ENCODE measurements around the gene PON2. TPM values are rescaled to one million over a fixed set of nuclear protein-coding genes. Genes with fewer than 3 reads are reported as not detected.

PON2 gene
- total RNA-seq, 1 experiment from 2014 or later, result 21.4 TPM

DNA sequence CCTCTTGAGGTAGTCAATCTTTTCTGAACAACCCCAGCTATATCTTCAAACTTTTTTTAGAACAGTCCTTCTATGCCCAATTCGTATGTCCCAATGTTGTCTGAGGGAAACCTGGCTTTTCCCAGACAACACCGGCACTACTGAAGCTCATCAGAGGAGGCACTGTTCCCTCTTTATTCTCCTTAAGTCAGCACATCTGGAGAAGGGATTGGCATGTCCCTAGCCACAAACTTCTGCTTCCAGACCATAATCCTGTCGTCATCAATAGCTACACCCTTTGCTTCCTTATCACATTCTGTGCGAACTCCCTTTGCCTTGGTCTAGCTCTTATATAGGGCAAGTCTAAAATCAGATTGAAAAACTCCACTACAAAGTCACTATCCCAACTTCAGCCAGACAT, 61.5 kb downstream of the PON2 start (continued):
- TF ChIP-seq, protein P1, sequence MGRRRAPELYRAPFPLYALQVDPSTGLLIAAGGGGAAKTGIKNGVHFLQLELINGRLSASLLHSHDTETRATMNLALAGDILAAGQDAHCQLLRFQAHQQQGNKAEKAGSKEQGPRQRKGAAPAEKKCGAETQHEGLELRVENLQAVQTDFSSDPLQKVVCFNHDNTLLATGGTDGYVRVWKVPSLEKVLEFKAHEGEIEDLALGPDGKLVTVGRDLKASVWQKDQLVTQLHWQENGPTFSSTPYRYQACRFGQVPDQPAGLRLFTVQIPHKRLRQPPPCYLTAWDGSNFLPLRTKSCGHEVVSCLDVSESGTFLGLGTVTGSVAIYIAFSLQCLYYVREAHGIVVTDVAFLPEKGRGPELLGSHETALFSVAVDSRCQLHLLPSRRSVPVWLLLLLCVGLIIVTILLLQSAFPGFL (CRISPR knock-in tag; IDR thresholded peaks at IDR 0.05; ENCODE audit: borderline replicate concordance), result no peak

DNA sequence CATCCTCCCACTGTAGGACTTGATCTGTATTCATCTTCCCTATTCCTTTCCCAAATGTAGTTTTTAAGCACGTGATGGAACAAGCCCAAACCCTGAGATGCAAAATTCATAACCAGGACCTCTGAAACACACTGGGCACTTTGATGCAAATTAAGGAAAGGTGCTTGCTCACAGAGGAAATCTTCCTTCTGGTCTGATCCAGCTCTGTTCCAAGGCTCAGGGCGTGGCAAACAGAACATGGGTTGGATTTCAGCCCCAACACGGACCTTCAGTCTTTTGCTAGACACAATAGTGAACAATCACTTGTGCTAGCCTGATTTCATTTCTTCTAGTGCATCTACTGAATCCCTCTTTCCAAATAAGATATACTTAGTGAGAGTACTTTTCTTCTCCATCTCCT, 66.6 kb downstream of the PON2 start:
- CTCF ChIA-PET, result no interaction called here
- ATAC-seq (no peak), DNase-seq (ENCODE audit: low spot score) (no peak)

DNA sequence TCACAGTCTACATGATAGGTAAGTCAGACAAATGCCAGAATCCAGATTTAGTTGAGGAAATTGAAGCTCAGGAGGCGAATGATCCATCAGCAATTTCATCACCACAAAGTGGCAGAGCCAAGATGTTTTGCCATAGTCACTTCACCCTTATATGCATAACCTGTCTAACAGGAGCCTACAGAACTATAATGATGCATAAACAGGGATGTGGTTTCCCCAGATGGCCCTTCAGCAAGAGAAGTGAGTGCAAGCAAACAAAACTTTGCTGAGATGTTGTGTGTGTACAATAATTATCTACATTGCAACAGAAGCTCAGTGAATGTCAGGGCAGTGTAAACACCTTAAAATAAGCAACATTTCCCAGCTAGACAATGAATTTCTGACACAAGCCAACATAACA, 67.2 kb downstream of the PON2 start:
- ChIA-PET POLR2A (no interaction called here), CTCF (no interaction called here)
- DNase-seq (ENCODE audit: low spot score) (no peak), ATAC-seq (no peak)
- Mint-ChIP-seq H3K4me3 (no peak overlapping the region), H3K27me3 (ENCODE audit: low read depth) (no peaks in the 10 kb centered on the region), H3K27ac (no peak overlapping the region), H3K4me1 (no peaks in the 10 kb centered on the region), H3K9me3 (no peaks in the 10 kb centered on the region), H3K36me3 (no peaks in the 10 kb centered on the region)
- TF ChIP-seq, protein P2, sequence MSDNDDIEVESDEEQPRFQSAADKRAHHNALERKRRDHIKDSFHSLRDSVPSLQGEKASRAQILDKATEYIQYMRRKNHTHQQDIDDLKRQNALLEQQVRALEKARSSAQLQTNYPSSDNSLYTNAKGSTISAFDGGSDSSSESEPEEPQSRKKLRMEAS (CRISPR knock-in tag; IDR thresholded peaks at IDR 0.05), result no peak
- TF ChIP-seq OVOL2 (CRISPR knock-in tag; IDR thresholded peaks at IDR 0.05; ENCODE audit: borderline replicate concordance) (no peak), GRHL2 (CRISPR knock-in tag; IDR thresholded peaks at IDR 0.05; ENCODE audit: insufficient replicate concordance, severe bottlenecking) (no peak), ZNF263 (CRISPR knock-in tag; IDR thresholded peaks at IDR 0.05; ENCODE audit: low read depth) (no peak), ZBTB21 (CRISPR knock-in tag; IDR thresholded peaks at IDR 0.05; ENCODE audit: borderline replicate concordance) (no peak), ELF4 (CRISPR knock-in tag; IDR thresholded peaks at IDR 0.05; ENCODE audit: low read depth) (no peak), NR2C2 (CRISPR knock-in tag; IDR thresholded peaks at IDR 0.05) (no peak), ESRRA (CRISPR knock-in tag; IDR thresholded peaks at IDR 0.05; ENCODE audit: borderline replicate concordance) (no peak), ZNF416 (CRISPR knock-in tag; IDR thresholded peaks at IDR 0.05) (no peak), NFATC4 (CRISPR knock-in tag; IDR thresholded peaks at IDR 0.05) (no peak), NR1H2 (CRISPR knock-in tag; IDR thresholded peaks at IDR 0.05) (no peak)
- TF ChIP-seq, protein P3, sequence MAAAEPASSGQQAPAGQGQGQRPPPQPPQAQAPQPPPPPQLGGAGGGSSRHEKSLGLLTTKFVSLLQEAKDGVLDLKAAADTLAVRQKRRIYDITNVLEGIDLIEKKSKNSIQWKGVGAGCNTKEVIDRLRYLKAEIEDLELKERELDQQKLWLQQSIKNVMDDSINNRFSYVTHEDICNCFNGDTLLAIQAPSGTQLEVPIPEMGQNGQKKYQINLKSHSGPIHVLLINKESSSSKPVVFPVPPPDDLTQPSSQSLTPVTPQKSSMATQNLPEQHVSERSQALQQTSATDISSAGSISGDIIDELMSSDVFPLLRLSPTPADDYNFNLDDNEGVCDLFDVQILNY (CRISPR knock-in tag; IDR thresholded peaks at IDR 0.05), result no peak
- TF ChIP-seq, protein P4, sequence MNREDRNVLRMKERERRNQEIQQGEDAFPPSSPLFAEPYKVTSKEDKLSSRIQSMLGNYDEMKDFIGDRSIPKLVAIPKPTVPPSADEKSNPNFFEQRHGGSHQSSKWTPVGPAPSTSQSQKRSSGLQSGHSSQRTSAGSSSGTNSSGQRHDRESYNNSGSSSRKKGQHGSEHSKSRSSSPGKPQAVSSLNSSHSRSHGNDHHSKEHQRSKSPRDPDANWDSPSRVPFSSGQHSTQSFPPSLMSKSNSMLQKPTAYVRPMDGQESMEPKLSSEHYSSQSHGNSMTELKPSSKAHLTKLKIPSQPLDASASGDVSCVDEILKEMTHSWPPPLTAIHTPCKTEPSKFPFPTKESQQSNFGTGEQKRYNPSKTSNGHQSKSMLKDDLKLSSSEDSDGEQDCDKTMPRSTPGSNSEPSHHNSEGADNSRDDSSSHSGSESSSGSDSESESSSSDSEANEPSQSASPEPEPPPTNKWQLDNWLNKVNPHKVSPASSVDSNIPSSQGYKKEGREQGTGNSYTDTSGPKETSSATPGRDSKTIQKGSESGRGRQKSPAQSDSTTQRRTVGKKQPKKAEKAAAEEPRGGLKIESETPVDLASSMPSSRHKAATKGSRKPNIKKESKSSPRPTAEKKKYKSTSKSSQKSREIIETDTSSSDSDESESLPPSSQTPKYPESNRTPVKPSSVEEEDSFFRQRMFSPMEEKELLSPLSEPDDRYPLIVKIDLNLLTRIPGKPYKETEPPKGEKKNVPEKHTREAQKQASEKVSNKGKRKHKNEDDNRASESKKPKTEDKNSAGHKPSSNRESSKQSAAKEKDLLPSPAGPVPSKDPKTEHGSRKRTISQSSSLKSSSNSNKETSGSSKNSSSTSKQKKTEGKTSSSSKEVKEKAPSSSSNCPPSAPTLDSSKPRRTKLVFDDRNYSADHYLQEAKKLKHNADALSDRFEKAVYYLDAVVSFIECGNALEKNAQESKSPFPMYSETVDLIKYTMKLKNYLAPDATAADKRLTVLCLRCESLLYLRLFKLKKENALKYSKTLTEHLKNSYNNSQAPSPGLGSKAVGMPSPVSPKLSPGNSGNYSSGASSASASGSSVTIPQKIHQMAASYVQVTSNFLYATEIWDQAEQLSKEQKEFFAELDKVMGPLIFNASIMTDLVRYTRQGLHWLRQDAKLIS (CRISPR knock-in tag; IDR thresholded peaks at IDR 0.05; ENCODE audit: borderline replicate concordance), result no peak

More for the DNA sequence above, 66.6 kb downstream of the PON2 start:
- Mint-ChIP-seq H3K27ac (no peak overlapping the region), H3K4me1 (no peaks in the 10 kb centered on the region), H3K4me3 (no peak overlapping the region), H3K9me3 (no peaks in the 10 kb centered on the region), H3K27me3 (ENCODE audit: low read depth) (no peaks in the 10 kb centered on the region), H3K36me3 (no peaks in the 10 kb centered on the region)
- POLR2A ChIA-PET, result no interaction called here
- TF ChIP-seq GRHL2 (CRISPR knock-in tag; IDR thresholded peaks at IDR 0.05; ENCODE audit: insufficient replicate concordance, severe bottlenecking) (no peak), NFYB (CRISPR knock-in tag; conservative IDR thresholded peaks at IDR 0.05; ENCODE audit: low read depth) (no peak), ZNF423 (CRISPR knock-in tag; IDR thresholded peaks at IDR 0.05) (no peak), ATF1 (CRISPR knock-in tag; IDR thresholded peaks at IDR 0.05) (no peak), ZNF219 (CRISPR knock-in tag; IDR thresholded peaks at IDR 0.05; ENCODE audit: borderline replicate concordance) (no peak)
- TF ChIP-seq, protein P5, sequence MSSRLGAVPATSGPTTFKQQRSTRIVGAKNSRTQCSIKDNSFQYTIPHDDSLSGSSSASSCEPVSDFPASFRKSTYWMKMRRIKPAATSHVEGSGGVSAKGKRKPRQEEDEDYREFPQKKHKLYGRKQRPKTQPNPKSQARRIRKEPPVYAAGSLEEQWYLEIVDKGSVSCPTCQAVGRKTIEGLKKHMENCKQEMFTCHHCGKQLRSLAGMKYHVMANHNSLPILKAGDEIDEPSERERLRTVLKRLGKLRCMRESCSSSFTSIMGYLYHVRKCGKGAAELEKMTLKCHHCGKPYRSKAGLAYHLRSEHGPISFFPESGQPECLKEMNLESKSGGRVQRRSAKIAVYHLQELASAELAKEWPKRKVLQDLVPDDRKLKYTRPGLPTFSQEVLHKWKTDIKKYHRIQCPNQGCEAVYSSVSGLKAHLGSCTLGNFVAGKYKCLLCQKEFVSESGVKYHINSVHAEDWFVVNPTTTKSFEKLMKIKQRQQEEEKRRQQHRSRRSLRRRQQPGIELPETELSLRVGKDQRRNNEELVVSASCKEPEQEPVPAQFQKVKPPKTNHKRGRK (CRISPR knock-in tag; IDR thresholded peaks at IDR 0.05; ENCODE audit: borderline replicate concordance), result no peak
- TF ChIP-seq, protein P6, sequence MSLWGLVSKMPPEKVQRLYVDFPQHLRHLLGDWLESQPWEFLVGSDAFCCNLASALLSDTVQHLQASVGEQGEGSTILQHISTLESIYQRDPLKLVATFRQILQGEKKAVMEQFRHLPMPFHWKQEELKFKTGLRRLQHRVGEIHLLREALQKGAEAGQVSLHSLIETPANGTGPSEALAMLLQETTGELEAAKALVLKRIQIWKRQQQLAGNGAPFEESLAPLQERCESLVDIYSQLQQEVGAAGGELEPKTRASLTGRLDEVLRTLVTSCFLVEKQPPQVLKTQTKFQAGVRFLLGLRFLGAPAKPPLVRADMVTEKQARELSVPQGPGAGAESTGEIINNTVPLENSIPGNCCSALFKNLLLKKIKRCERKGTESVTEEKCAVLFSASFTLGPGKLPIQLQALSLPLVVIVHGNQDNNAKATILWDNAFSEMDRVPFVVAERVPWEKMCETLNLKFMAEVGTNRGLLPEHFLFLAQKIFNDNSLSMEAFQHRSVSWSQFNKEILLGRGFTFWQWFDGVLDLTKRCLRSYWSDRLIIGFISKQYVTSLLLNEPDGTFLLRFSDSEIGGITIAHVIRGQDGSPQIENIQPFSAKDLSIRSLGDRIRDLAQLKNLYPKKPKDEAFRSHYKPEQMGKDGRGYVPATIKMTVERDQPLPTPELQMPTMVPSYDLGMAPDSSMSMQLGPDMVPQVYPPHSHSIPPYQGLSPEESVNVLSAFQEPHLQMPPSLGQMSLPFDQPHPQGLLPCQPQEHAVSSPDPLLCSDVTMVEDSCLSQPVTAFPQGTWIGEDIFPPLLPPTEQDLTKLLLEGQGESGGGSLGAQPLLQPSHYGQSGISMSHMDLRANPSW (CRISPR knock-in tag; conservative IDR thresholded peaks at IDR 0.05; ENCODE audit: low read depth), result no peak
- TF ChIP-seq, protein P3 (CRISPR knock-in tag; IDR thresholded peaks at IDR 0.05), result no peak
